Measurements from ENCODE around the gene CACNB3. TPM values are rescaled to one million over a fixed set of nuclear protein-coding genes. Genes with fewer than 3 reads are reported as not detected.
A peak's percentile ranks its signal among the peaks of the same experiment; 100 is the strongest.

Gene CACNB3
- total RNA-seq, 2 donors from 2014 or later = 11.8 to 23.8 TPM

- DNase-seq (ENCODE audit: low spot score) = no peak
- intact Hi-C loops (cut with DNase I) = no loop called here
Measured at GRCh38 chr12:48813465-48814261, 4.6 kb upstream of the CACNB3 start.

- DNase-seq (ENCODE audit: low spot score) = peak; percentile 96
- intact Hi-C loops (cut with DNase I) = no loop called here
Measured at GRCh38 chr12:48814262-48815125, 3.8 kb upstream of the CACNB3 start.

GRCh38 chr12:48815126-48816110 is 2.9 kb upstream of the CACNB3 start:
- peak; percentile 90 for DNase-seq (ENCODE audit: low spot score)
- intact Hi-C loops (cut with DNase I) = no loop called here

GRCh38 chr12:48816143-48816854 is 2.0 kb upstream of the CACNB3 start:
- intact Hi-C loops (cut with DNase I) = no loop called here
- DNase-seq (ENCODE audit: low spot score) = no peak

- no peak for DNase-seq (ENCODE audit: low spot score)
- intact Hi-C loops (cut with DNase I) = no loop called here
Measured at GRCh38 chr12:48818831-48819590, 715 bp downstream of the CACNB3 start.

- intact Hi-C loops (cut with DNase I) = no loop called here
- DNase-seq (ENCODE audit: low spot score) = no peak
Measured at GRCh38 chr12:48819986-48820725, 1.9 kb downstream of the CACNB3 start.

GRCh38 chr12:48822139-48822538 is 3.8 kb downstream of the CACNB3 start:
- intact Hi-C loops (cut with DNase I) = no loop called here

GRCh38 chr12:48822711-48823110 is 4.4 kb downstream of the CACNB3 start:
- intact Hi-C loops (cut with DNase I) = no loop called here
- no peak for DNase-seq (ENCODE audit: low spot score)

More at GRCh38 chr12:48822139-48822538, 3.8 kb downstream of the CACNB3 start:
- DNase-seq (ENCODE audit: low spot score) = no peak

GRCh38 chr12:48823281-48823680 is 5.0 kb downstream of the CACNB3 start:
- no peak for DNase-seq (ENCODE audit: low spot score)
- intact Hi-C loops (cut with DNase I) = no loop called here

- intact Hi-C loops (cut with DNase I) = no loop called here
Measured at GRCh38 chr12:48824112-48824511, 5.8 kb downstream of the CACNB3 start.

GRCh38 chr12:48824905-48825304 is 6.6 kb downstream of the CACNB3 start:
- DNase-seq (ENCODE audit: low spot score) = no peak
- intact Hi-C loops (cut with DNase I) = no loop called here

More at GRCh38 chr12:48824112-48824511, 5.8 kb downstream of the CACNB3 start:
- no peak for DNase-seq (ENCODE audit: low spot score)

- no peak for DNase-seq (ENCODE audit: low spot score)
- intact Hi-C loops (cut with DNase I) = no loop called here
Measured at GRCh38 chr12:48826209-48826855, 8.0 kb downstream of the CACNB3 start.

- DNase-seq (ENCODE audit: low spot score) = no peak
- intact Hi-C loops (cut with DNase I) = no loop called here
Measured at GRCh38 chr12:48827026-48827425, 8.7 kb downstream of the CACNB3 start.

- intact Hi-C loops (cut with DNase I) = no loop called here
- no peak for DNase-seq (ENCODE audit: low spot score)
Measured at GRCh38 chr12:48827513-48828096, 9.3 kb downstream of the CACNB3 start.

GRCh38 chr12:48828293-48828692 is 10.0 kb downstream of the CACNB3 start:
- DNase-seq (ENCODE audit: low spot score) = no peak
- intact Hi-C loops (cut with DNase I) = no loop called here

GRCh38 chr12:48828841-48829575 is 10.7 kb downstream of the CACNB3 start:
- intact Hi-C loops (cut with DNase I) = no loop called here
- no peak for DNase-seq (ENCODE audit: low spot score)
